ENCODE data around the gene GDAP2. TPM values are rescaled to one million over a fixed set of nuclear protein-coding genes. Genes with fewer than 3 reads are reported as not detected.

GDAP2 gene
- total and polyA plus RNA-seq, 2 donors, result 6.2 to 17.5 TPM

DNA sequence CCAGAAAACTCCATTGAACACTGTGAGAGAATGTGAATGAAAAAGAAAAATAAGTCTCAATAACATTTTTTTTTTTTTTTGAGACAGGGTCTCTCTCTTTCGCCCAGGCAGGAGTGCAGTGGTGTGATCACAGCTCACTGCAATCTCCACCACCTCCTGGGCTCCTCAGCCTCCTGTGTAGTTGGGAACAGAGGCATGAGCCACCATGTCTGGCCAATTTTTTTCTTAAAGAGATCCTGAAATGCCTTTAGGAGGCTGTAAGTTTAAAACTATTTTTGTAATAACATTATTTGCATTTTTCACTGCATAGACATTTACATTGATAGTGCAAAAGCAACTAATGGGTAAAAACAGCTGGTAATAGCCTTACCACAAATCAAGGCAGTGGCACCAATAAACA, 35.3 kb downstream of the GDAP2 start:
- no peak overlapping the region for H3K27ac ChIP-seq (ENCODE audit: low read depth in 1 of 2, low read length in 1 of 2)
- no peaks in the 10 kb centered on the region for H3K4me1 ChIP-seq (ENCODE audit: control insufficient read depth in 2 of 2, insufficient read depth in 2 of 2, low read length in 2 of 2)
- 100% methylated on average over 1 of the region's 1 CpG for WGBS
- H3K9me3 ChIP-seq (ENCODE audit: control insufficient read depth in 2 of 2, insufficient read depth in 1 of 2, low read length in 1 of 2), result no peaks in the 10 kb centered on the region
- peaks cover 14 to 15% of the 10 kb centered on the region in 2 donors for H3K36me3 ChIP-seq (ENCODE audit: control insufficient read depth in 2 of 2, insufficient read depth in 2 of 2, low read length in 1 of 2)
- H3K4me3 ChIP-seq (ENCODE audit: low read length in 2 of 2), result no peak overlapping the region
- H3K27me3 ChIP-seq (ENCODE audit: control insufficient read depth in 2 of 2, insufficient read depth in 1 of 2, low read length in 1 of 2), result no peaks in the 10 kb centered on the region
- DNase-seq (ENCODE audit: low read depth in 6 of 9, low spot score in 9 of 9), result no peak

DNA sequence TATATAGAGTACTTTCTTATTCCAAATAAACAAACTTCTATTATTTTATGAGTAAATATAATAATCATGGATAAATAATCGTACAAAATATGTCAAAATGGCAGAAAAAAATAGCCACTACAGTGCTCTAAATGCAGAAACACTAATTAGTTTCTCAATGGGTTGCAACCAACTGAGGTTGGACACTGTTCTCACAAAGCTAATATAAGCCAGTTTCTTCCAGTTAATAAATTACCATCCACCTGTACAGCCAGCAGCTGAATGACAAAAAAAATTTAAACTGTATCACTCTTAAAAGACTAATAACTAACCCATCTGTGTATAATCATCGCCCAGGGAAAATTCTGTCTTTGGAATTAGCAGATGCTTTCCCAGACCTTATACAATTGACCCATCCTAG, 36.9 kb downstream of the GDAP2 start:
- Histone ChIP-seq H3K27me3 (ENCODE audit: control insufficient read depth in 2 of 2, insufficient read depth in 1 of 2, low read length in 1 of 2) (no peaks in the 10 kb centered on the region), H3K4me3 (ENCODE audit: low read length in 2 of 2) (no peak overlapping the region), H3K9me3 (ENCODE audit: control insufficient read depth in 2 of 2, insufficient read depth in 1 of 2, low read length in 1 of 2) (no peaks in the 10 kb centered on the region), H3K36me3 (ENCODE audit: control insufficient read depth in 2 of 2, insufficient read depth in 2 of 2, low read length in 1 of 2) (peaks cover 9 to 10% of the 10 kb centered on the region in 2 donors), H3K27ac (ENCODE audit: low read depth in 1 of 2, low read length in 1 of 2) (no peak overlapping the region), H3K4me1 (ENCODE audit: control insufficient read depth in 2 of 2, insufficient read depth in 2 of 2, low read length in 2 of 2) (no peaks in the 10 kb centered on the region)
- DNase-seq (ENCODE audit: low read depth in 6 of 9, low spot score in 9 of 9), result no peak
- WGBS, result 97% methylated on average over 2 of the region's 2 CpGs

GRCh38 chr1:117890452-117890851, 39.0 kb downstream of the GDAP2 start:
- H3K36me3 ChIP-seq (ENCODE audit: control insufficient read depth in 2 of 2, insufficient read depth in 2 of 2, low read length in 1 of 2), result no peaks in the 10 kb centered on the region
- H3K27me3 ChIP-seq (ENCODE audit: control insufficient read depth in 2 of 2, insufficient read depth in 1 of 2, low read length in 1 of 2), result no peaks in the 10 kb centered on the region
- 100% methylated on average over 2 of the region's 2 CpGs for WGBS

GRCh38 chr1:117886101-117886795, 43.2 kb downstream of the GDAP2 start:
- WGBS, result 96% methylated on average over 2 of the region's 2 CpGs

More at GRCh38 chr1:117890452-117890851, 39.0 kb downstream of the GDAP2 start:
- no peak overlapping the region for H3K4me3 ChIP-seq (ENCODE audit: low read length in 2 of 2)
- no peak for DNase-seq (ENCODE audit: low read depth in 6 of 9, low spot score in 9 of 9)
- H3K27ac ChIP-seq (ENCODE audit: low read depth in 1 of 2, low read length in 1 of 2), result no peak overlapping the region
- H3K4me1 ChIP-seq (ENCODE audit: control insufficient read depth in 2 of 2, insufficient read depth in 2 of 2, low read length in 2 of 2), result no peaks in the 10 kb centered on the region
- no peaks in the 10 kb centered on the region for H3K9me3 ChIP-seq (ENCODE audit: control insufficient read depth in 2 of 2, insufficient read depth in 1 of 2, low read length in 1 of 2)

GRCh38 chr1:117883616-117884015, 45.8 kb downstream of the GDAP2 start:
- Histone ChIP-seq H3K36me3 (ENCODE audit: control insufficient read depth in 2 of 2, insufficient read depth in 2 of 2, low read length in 1 of 2) (peaks cover 0 to 3% of the 10 kb centered on the region in 2 donors), H3K27ac (ENCODE audit: low read depth in 1 of 2, low read length in 1 of 2) (no peak overlapping the region), H3K9me3 (ENCODE audit: control insufficient read depth in 2 of 2, insufficient read depth in 1 of 2, low read length in 1 of 2) (no peaks in the 10 kb centered on the region), H3K4me3 (ENCODE audit: low read length in 2 of 2) (no peak overlapping the region), H3K4me1 (ENCODE audit: control insufficient read depth in 2 of 2, insufficient read depth in 2 of 2, low read length in 2 of 2) (no peaks in the 10 kb centered on the region), H3K27me3 (ENCODE audit: control insufficient read depth in 2 of 2, insufficient read depth in 1 of 2, low read length in 1 of 2) (no peaks in the 10 kb centered on the region)
- WGBS, result 99% methylated on average over 1 of the region's 1 CpG
- no peak for DNase-seq (ENCODE audit: low read depth in 6 of 9, low spot score in 9 of 9)

More at GRCh38 chr1:117886101-117886795, 43.2 kb downstream of the GDAP2 start:
- Histone ChIP-seq H3K9me3 (ENCODE audit: control insufficient read depth in 2 of 2, insufficient read depth in 1 of 2, low read length in 1 of 2) (no peaks in the 10 kb centered on the region), H3K27me3 (ENCODE audit: control insufficient read depth in 2 of 2, insufficient read depth in 1 of 2, low read length in 1 of 2) (no peaks in the 10 kb centered on the region), H3K27ac (ENCODE audit: low read depth in 1 of 2, low read length in 1 of 2) (no peak overlapping the region), H3K36me3 (ENCODE audit: control insufficient read depth in 2 of 2, insufficient read depth in 2 of 2, low read length in 1 of 2) (no peaks in the 10 kb centered on the region), H3K4me1 (ENCODE audit: control insufficient read depth in 2 of 2, insufficient read depth in 2 of 2, low read length in 2 of 2) (no peaks in the 10 kb centered on the region), H3K4me3 (ENCODE audit: low read length in 2 of 2) (no peak overlapping the region)
- DNase-seq (ENCODE audit: low read depth in 6 of 9, low spot score in 9 of 9), result no peak

- Histone ChIP-seq H3K27ac (ENCODE audit: low read depth in 1 of 2, low read length in 1 of 2) (no peak overlapping the region), H3K4me1 (ENCODE audit: control insufficient read depth in 2 of 2, insufficient read depth in 2 of 2, low read length in 2 of 2) (no peaks in the 10 kb centered on the region), H3K9me3 (ENCODE audit: control insufficient read depth in 2 of 2, insufficient read depth in 1 of 2, low read length in 1 of 2) (peaks cover 0 to 2% of the 10 kb centered on the region in 2 donors), H3K4me3 (ENCODE audit: low read length in 2 of 2) (no peak overlapping the region), H3K27me3 (ENCODE audit: control insufficient read depth in 2 of 2, insufficient read depth in 1 of 2, low read length in 1 of 2) (no peaks in the 10 kb centered on the region), H3K36me3 (ENCODE audit: control insufficient read depth in 2 of 2, insufficient read depth in 2 of 2, low read length in 1 of 2) (peaks cover 19 to 21% of the 10 kb centered on the region in 2 donors)
- DNase-seq (ENCODE audit: low read depth in 6 of 9, low spot score in 9 of 9), result no peak
- WGBS, result 96% methylated on average over 1 of the region's 1 CpG
Observed at GRCh38 chr1:117879284-117879683, 50.1 kb downstream of the GDAP2 start.

DNA sequence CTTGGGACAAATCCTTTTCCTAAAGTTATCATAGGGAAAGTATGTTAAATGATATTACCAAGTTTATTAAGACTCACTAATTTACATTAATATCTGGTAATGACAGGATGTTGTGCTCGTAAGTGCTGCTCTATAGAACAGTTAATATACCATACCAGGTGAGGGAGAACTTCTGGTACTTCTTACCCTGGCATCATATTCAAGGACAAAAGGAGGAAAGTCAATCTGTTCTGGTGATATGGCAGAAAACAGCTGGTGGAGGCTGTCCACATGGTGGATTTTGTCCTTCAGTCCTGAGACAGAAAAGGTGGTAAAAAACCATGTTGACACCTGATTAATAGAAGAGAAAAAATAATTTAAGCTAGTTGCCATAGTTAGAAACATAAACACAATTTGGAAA, 51.6 kb downstream of the GDAP2 start:
- H3K4me1 ChIP-seq (ENCODE audit: control insufficient read depth in 2 of 2, insufficient read depth in 2 of 2, low read length in 2 of 2), result no peaks in the 10 kb centered on the region
- no peak for DNase-seq (ENCODE audit: low read depth in 6 of 9, low spot score in 9 of 9)
- no peaks in the 10 kb centered on the region for H3K27me3 ChIP-seq (ENCODE audit: control insufficient read depth in 2 of 2, insufficient read depth in 1 of 2, low read length in 1 of 2)
- H3K9me3 ChIP-seq (ENCODE audit: control insufficient read depth in 2 of 2, insufficient read depth in 1 of 2, low read length in 1 of 2), result peaks cover 0 to 2% of the 10 kb centered on the region in 2 donors
- H3K4me3 ChIP-seq (ENCODE audit: low read length in 2 of 2), result no peak overlapping the region
- peaks cover 21 to 22% of the 10 kb centered on the region in 2 donors for H3K36me3 ChIP-seq (ENCODE audit: control insufficient read depth in 2 of 2, insufficient read depth in 2 of 2, low read length in 1 of 2)
- WGBS, result 97% methylated on average over 1 of the region's 1 CpG
- H3K27ac ChIP-seq (ENCODE audit: low read depth in 1 of 2, low read length in 1 of 2), result no peak overlapping the region

DNA sequence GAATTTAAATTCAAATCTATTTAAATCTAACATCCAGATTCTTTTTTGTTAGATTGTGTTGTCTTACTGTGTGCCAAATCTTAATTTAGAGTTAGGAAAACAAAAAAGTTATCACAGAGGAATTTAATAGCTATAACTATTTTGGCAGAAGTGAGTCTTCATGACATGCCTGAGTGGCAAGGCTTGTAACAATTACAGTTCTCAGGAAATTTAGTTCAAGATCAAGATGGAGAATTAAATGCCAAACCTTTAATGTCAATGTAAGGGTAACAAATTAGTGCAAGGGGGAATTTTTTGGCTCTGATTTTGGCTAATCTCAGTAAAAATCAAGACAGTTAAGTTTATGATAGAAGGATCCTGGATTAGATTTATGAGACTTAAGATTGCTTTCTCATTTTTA, 58.4 kb downstream of the GDAP2 start:
- H3K27ac ChIP-seq (ENCODE audit: low read depth in 1 of 2, low read length in 1 of 2), result no peak overlapping the region
- H3K4me3 ChIP-seq (ENCODE audit: low read length in 2 of 2), result no peak overlapping the region
- no peaks in the 10 kb centered on the region for H3K27me3 ChIP-seq (ENCODE audit: control insufficient read depth in 2 of 2, insufficient read depth in 1 of 2, low read length in 1 of 2)
- no peak for DNase-seq (ENCODE audit: low read depth in 6 of 9, low spot score in 9 of 9)
- peaks cover 27 to 29% of the 10 kb centered on the region in 2 donors for H3K36me3 ChIP-seq (ENCODE audit: control insufficient read depth in 2 of 2, insufficient read depth in 2 of 2, low read length in 1 of 2)
- peaks cover 0 to 2% of the 10 kb centered on the region in 2 donors for H3K9me3 ChIP-seq (ENCODE audit: control insufficient read depth in 2 of 2, insufficient read depth in 1 of 2, low read length in 1 of 2)
- H3K4me1 ChIP-seq (ENCODE audit: control insufficient read depth in 2 of 2, insufficient read depth in 2 of 2, low read length in 2 of 2), result no peaks in the 10 kb centered on the region

GRCh38 chr1:117861694-117862093, 67.7 kb downstream of the GDAP2 start:
- Histone ChIP-seq H3K9me3 (ENCODE audit: control insufficient read depth in 2 of 2, insufficient read depth in 1 of 2, low read length in 1 of 2) (no peaks in the 10 kb centered on the region), H3K27ac (ENCODE audit: low read depth in 1 of 2, low read length in 1 of 2) (no peak overlapping the region), H3K27me3 (ENCODE audit: control insufficient read depth in 2 of 2, insufficient read depth in 1 of 2, low read length in 1 of 2) (no peaks in the 10 kb centered on the region), H3K4me3 (ENCODE audit: low read length in 2 of 2) (no peak overlapping the region), H3K36me3 (ENCODE audit: control insufficient read depth in 2 of 2, insufficient read depth in 2 of 2, low read length in 1 of 2) (peaks cover 3 to 6% of the 10 kb centered on the region in 2 donors), H3K4me1 (ENCODE audit: control insufficient read depth in 2 of 2, insufficient read depth in 2 of 2, low read length in 2 of 2) (no peaks in the 10 kb centered on the region)
- DNase-seq (ENCODE audit: low read depth in 6 of 9, low spot score in 9 of 9), result no peak
- 97% methylated on average over 2 of the region's 2 CpGs for WGBS
